NB4 (cell line): ENCODE results near the gene PLD5.

Experiments used
- CTCF ChIP-seq: IDR thresholded peaks from one replicate; pipeline ENCODE4 v1.5.1; 2012; ENCODE audit warnings: low read depth, low read length
- MYC ChIP-seq: IDR thresholded peaks from 2 replicates; pipeline ENCODE4 v1.6.1; 2011; ENCODE audit warnings: low read depth, low read length
- POLR2A ChIP-seq: IDR thresholded peaks from 2 replicates; pipeline ENCODE4 v1.6.1; 2011; ENCODE audit warnings: mild to moderate bottlenecking; ENCODE audit not compliant: insufficient read length; ENCODE audit errors: extremely low read depth

- no peak for TF ChIP-seq CTCF
- TF ChIP-seq MYC: no peak
- TF ChIP-seq POLR2A: no peak
These were observed 435.6 kb downstream of the PLD5 start for GRCh38 chr1:242088875-242089274.
